D721Med (cell line): ENCODE measurements around the gene AP3S1.
"Not testable (repeated sequence)": the region's sequence is repeated elsewhere in the genome, so short reads cannot be mapped to it uniquely, and the experiment has no call there.

Source experiments
- DNase-seq: peaks from one replicate; pipeline ENCODE4 v3.0.0; 2011; ENCODE audit warnings: low spot score; ENCODE audit not compliant: insufficient read length
- FAIRE-seq: peaks from 2 replicates; lab custom pipeline; 2011; peaks lifted over from hg19 to GRCh38; lab: Jason Lieb, UNC
- CTCF ChIP-seq: IDR thresholded peaks from 2 replicates; pipeline ENCODE4 v1.5.1; 2012; ENCODE audit warnings: mild to moderate bottlenecking, control low read depth; ENCODE audit not compliant: insufficient read depth; ENCODE audit errors: missing control alignments

AP3S1 gene

DNA sequence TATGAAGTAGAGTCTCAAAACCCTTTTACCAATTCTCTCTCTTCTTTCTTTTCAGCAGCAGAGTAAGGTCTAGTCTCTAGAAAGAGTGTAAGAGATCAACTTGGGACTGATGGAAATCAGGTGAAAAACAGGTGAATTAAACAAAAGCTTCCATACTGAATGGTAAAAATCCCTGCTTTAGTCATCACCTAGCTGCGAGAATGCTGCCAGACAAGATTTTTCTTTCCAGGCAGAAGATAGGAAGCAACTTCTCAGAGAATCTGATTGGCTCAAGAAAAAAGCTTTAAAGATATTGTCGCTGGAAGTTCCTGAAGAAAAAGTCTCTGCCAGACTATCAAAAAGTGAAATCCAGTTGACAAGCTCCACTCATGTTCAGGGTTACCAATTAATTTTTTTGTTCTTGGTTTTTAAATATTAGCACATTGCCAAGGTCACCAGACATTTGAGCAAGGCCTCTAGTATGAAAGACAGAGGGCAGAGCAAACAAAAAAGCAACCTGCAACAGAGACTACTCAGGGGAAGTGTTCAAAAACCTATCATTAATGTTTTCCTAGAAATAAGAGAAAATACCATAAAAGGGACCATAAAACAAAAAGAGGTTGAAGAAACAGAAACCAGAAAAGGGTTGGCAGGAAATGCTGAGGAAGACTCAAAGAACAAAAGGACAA is 34.6 kb upstream of the AP3S1 start:
- TF ChIP-seq CTCF, result no peak
- DNase-seq (no peak), FAIRE-seq (no peak)

DNA sequence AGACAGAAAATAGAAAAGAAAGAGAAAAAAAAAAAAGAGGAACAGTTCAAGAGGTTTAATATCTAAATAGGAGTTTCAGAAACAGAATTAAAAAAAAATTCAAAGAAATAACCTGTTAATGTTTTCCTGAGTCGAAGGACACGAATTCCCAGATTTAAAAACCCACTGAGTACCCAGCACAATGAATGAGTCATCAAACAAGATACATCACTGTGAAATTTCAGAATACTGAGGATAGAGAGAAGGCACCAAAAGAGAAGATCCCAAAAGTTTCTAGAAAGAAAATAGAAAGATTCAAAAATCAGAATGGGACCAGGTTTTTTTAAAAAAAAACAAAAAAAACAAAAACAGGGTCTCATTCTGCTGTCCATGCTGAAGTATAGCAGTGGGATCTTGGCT is 34.1 kb upstream of the AP3S1 start:
- no peak for TF ChIP-seq CTCF
- no peak for DNase-seq
- FAIRE-seq, result no peak

DNA sequence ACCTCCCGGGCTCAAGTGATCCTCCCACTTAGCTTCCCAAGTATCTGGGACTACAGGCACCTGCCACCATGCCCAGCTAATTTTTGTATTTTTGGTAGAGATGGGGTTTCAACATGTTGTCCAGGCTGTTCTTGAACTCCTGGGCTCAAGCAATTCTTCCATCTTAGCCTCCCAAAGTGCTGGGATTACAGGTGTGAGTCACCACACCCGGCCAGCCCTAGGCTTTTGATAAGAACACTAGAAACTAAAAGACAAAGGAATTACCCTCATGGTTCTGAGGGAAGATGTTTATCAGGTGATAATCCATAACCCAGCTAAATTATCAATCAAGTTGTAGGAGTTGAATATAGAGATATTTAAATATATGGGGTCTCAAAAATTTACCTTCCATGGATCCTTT is 33.7 kb upstream of the AP3S1 start:
- DNase-seq, FAIRE-seq: not testable (repeated sequence)

GRCh38 chr5:115809946-115810345 is 31.8 kb upstream of the AP3S1 start:
- DNase-seq (no peak), FAIRE-seq (no peak)
- no peak for TF ChIP-seq CTCF

GRCh38 chr5:115810761-115811160 is 31.0 kb upstream of the AP3S1 start:
- peak; percentile 16 for FAIRE-seq
- no peak for TF ChIP-seq CTCF
- no peak for DNase-seq

GRCh38 chr5:115811406-115811805 is 30.3 kb upstream of the AP3S1 start:
- FAIRE-seq (no peak), DNase-seq (no peak)
- no peak for TF ChIP-seq CTCF

DNA sequence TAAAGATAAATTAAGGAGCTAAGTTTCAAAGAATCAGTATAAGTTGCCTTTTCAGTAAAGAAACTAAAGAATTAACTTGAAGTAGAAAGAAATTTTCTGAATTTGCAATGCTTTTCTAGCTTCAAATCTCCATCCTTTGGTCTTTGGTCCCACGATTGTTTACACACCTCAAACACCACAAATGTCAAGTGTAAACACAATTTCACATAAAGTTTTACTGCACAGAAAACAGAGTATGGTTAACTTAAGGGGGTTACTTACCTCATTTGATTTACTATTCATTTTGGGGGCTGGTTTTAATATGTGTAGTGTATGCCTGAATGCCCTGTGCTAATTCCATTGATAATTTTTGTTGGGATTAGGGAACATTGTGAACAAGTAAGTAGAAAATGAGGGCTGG is 29.4 kb upstream of the AP3S1 start:
- no peak for DNase-seq

More for the DNA sequence above, 29.4 kb upstream of the AP3S1 start:
- no peak for FAIRE-seq
- TF ChIP-seq CTCF, result no peak
